NCI-H128 (cell line): ENCODE data around the gene PTCH1.

Experiments used
- DNase-seq: peaks from one replicate; lab custom pipeline; 2025; ENCODE audit not compliant: unreplicated experiment; lab: John Stamatoyannopoulos, UW

Gene PTCH1

GRCh38 chr9:95516734-95517558 lies at the start of gene PTCH1:
TSS of gene PTCH1 (minus strand) at chr9:95516971.
- DNase-seq = no peak

GRCh38 chr9:95565982-95566381 lies 49.2 kb upstream of the PTCH1 start:
- no peak for DNase-seq

- no peak for DNase-seq
Measured at GRCh38 chr9:95561913-95562312, 45.1 kb upstream of the PTCH1 start.

GRCh38 chr9:95557142-95557541 lies 40.4 kb upstream of the PTCH1 start:
- no peak for DNase-seq

GRCh38 chr9:95556521-95556920 lies 39.8 kb upstream of the PTCH1 start:
- no peak for DNase-seq

GRCh38 chr9:95552814-95553546 lies 36.2 kb upstream of the PTCH1 start:
- peak; percentile 6 for DNase-seq

- DNase-seq = no peak
Measured at GRCh38 chr9:95552255-95552654, 35.5 kb upstream of the PTCH1 start.

- no peak for DNase-seq
Measured at GRCh38 chr9:95551406-95551805, 34.6 kb upstream of the PTCH1 start.

- no peak for DNase-seq
Measured at GRCh38 chr9:95545831-95546567, 29.2 kb upstream of the PTCH1 start.

- DNase-seq = no peak
Measured at GRCh38 chr9:95533996-95534680, 17.4 kb upstream of the PTCH1 start.

- DNase-seq = no peak
Measured at GRCh38 chr9:95529910-95530309, 13.1 kb upstream of the PTCH1 start.

- no peak for DNase-seq
Measured at GRCh38 chr9:95528908-95529502, 12.2 kb upstream of the PTCH1 start.

GRCh38 chr9:95522871-95523370 lies 6.2 kb upstream of the PTCH1 start:
- DNase-seq = no peak

GRCh38 chr9:95521699-95522098 lies 4.9 kb upstream of the PTCH1 start:
- DNase-seq = no peak

- no peak for DNase-seq
Measured at GRCh38 chr9:95517559-95518425, 1.0 kb upstream of the PTCH1 start.

- no peak for DNase-seq
Measured at GRCh38 chr9:95516221-95516733, 494 bp downstream of the PTCH1 start.

GRCh38 chr9:95515272-95516113 lies 1.3 kb downstream of the PTCH1 start:
- DNase-seq = no peak

- no peak for DNase-seq
Measured at GRCh38 chr9:95514342-95514741, 2.4 kb downstream of the PTCH1 start.
